Right atrium auricular region (tissue), 2 donors: ENCODE measurements around the gene AEN. TPM values are rescaled to one million over a fixed set of nuclear protein-coding genes. Genes with fewer than 3 reads are reported as not detected.

Experiments used
- DNase-seq: peaks from one replicate; pipeline ENCODE4 v3.0.0-alpha.2; 2019; ENCODE audit warnings: low spot score
- H3K27ac ChIP-seq, 2 donors: fragments of 200-600 bp; sonication (generic); 1 replicate in 1 of 2; 2 replicates in 1 of 2; pipeline ENCODE4 v1.5.1; 2016 to 2019
- H3K27me3 ChIP-seq, 2 donors: fragments of 200-600 bp; sonication (generic); one replicate each; pipeline versions ENCODE4 v1.5.1 to v1.6.0; 2017 to 2019
- H3K36me3 ChIP-seq: fragments of 200-600 bp; sonication (generic); one replicate; pipeline ENCODE4 v1.5.1; 2016
- H3K4me1 ChIP-seq, 2 donors: fragments of 200-600 bp; sonication (generic); one replicate each; pipeline versions ENCODE4 v1.5.1 to v1.6.0; 2017 to 2019
- H3K4me3 ChIP-seq, 2 donors: fragments of 200-600 bp; sonication (generic); 1 replicate in 1 of 2; 2 replicates in 1 of 2; pipeline ENCODE4 v1.5.1; 2017 to 2019; ENCODE audit warnings: mild to moderate bottlenecking in 1 of 2, moderate library complexity in 1 of 2
- H3K9me3 ChIP-seq, 2 donors: fragments of 200-600 bp; sonication (generic); one replicate each; pipeline ENCODE4 v1.5.1; 2019
- CTCF ChIP-seq, 2 donors: fragments of 200-600 bp; sonication (generic); IDR thresholded peaks; one replicate each; pipeline ENCODE4 v1.5.1; 2019; ENCODE audit warnings: antibody characterized with exemption in 2 of 2
- total RNA-seq, 2 donors: library from RNA; depleted of rRNA; stranded (reverse); fragments of >200 nt; gene quantifications; one replicate each; pipeline ENCODE4 v1.1.0, GENCODE V29; 2016

The AEN gene
- total RNA-seq, 2 donors from 2014 or later = 5.1 to 8.0 TPM

- peak overlapping the region; percentile 12 to 59 for H3K27ac ChIP-seq
- peak; percentile 56 for DNase-seq
- no peaks in the 10 kb centered on the region for H3K27me3 ChIP-seq
- no peak overlapping the region for H3K4me3 ChIP-seq
- no peak for TF ChIP-seq CTCF (IDR thresholded peaks at IDR 0.05)
- H3K36me3 ChIP-seq = no peaks in the 10 kb centered on the region
- H3K4me1 ChIP-seq = peaks cover 0 to 23% of the 10 kb centered on the region in 2 donors
- H3K9me3 ChIP-seq = no peaks in the 10 kb centered on the region
These were observed 28.8 kb downstream of the AEN start for GRCh38 chr15:88649753-88650551.

GRCh38 chr15:88650556-88650955, 29.4 kb downstream of the AEN start:
- H3K27me3 ChIP-seq = no peaks in the 10 kb centered on the region
- H3K4me1 ChIP-seq = peaks cover 0 to 23% of the 10 kb centered on the region in 2 donors
- no peak overlapping the region for H3K27ac ChIP-seq
- no peak overlapping the region for H3K4me3 ChIP-seq
- H3K36me3 ChIP-seq = no peaks in the 10 kb centered on the region
- peak; percentile 50 for DNase-seq
- H3K9me3 ChIP-seq = no peaks in the 10 kb centered on the region
- no peak for TF ChIP-seq CTCF (IDR thresholded peaks at IDR 0.05)

DNA sequence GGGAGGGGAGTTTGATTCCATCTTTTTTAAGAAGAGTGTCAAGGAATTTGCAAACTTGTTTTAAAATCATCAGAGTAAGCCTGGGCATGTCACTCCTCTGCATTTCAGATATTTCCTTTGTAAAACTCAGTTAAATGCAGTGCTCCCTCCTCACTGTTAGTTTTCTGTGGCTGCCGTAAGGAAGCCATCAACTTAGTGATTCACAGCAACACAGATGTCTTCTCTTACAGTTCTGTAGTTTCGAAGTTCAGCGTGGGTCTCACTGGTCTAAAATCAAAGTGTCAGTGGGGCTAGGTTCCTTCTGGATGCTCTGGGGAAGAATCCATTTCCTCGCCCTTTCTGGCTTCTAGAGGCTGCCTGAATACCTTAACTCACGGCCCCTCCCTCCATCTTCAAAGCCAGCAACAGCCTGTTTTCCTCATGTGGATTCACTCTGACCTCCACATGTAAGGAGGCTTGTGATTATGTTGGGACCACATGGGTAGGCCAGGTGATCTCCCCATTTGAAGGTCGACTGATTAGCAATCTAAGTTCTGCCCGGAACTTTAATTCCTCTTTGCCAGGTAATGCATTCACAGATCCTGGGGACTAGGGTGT, 30.1 kb downstream of the AEN start:
- no peaks in the 10 kb centered on the region for H3K9me3 ChIP-seq
- peaks cover 0 to 23% of the 10 kb centered on the region in 2 donors for H3K4me1 ChIP-seq
- no peak overlapping the region for H3K4me3 ChIP-seq
- H3K36me3 ChIP-seq = no peaks in the 10 kb centered on the region
- no peaks in the 10 kb centered on the region for H3K27me3 ChIP-seq
- no peak for TF ChIP-seq CTCF (IDR thresholded peaks at IDR 0.05)
- H3K27ac ChIP-seq = no peak overlapping the region
- DNase-seq = no peak

DNA sequence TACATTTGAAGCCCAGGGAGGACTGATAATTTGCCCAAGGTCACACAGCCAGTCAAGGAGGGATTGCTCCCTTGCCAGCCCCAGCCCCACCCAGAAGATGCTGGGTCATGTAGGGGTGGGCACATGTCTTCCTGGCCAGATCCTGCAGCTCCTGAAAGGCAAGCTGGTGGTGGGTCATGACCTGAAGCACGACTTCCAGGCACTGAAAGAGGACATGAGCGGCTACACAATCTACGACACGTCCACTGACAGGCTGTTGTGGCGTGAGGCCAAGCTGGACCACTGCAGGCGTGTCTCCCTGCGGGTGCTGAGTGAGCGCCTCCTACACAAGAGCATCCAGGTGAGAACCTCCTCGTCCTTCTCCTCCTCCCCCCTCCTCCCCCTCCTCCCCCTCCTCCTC, 30.8 kb downstream of the AEN start:
- Histone ChIP-seq H3K27me3 (no peaks in the 10 kb centered on the region), H3K9me3 (no peaks in the 10 kb centered on the region), H3K36me3 (no peaks in the 10 kb centered on the region), H3K4me1 (peaks cover 0 to 23% of the 10 kb centered on the region in 2 donors), H3K4me3 (no peak overlapping the region), H3K27ac (no peak overlapping the region)
- DNase-seq = peak; percentile 36
- no peak for TF ChIP-seq CTCF (IDR thresholded peaks at IDR 0.05)

DNA sequence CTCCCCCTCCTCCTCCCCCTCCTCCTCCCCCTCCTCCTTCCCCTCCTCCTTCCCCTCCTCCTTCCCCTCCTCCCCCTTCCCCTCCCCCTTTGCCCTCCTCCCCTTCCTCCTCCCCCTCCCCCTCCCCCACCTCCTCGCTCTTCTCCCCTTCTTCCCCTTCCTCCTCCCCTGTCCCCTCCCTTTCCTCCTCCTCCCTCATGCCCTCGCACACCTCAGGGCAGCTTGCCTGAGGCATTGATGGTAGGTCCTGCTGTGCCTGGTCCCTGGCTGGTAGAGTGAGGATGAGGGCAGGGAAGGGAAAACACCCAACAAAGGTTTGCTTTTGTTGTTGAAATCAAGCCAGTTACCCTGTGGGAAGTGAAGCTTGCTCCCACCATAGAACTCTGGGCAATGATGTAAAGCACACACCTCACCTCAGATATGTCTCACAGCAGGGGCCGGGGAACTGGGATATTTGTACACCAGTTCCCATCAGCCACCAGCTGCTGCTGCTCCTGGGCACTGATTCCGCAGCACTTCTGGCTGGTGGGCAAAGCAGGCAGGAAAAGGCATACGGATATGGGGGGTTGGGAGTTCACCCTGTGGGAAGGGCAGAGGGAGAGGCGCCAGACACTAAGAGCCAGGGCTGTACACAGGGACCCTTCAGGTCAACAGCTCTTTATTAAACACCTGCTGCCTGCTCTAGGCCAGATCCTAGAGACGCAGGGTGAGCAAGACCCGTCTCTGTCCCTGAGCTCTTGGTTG, 31.5 kb downstream of the AEN start:
- Histone ChIP-seq H3K36me3 (no peaks in the 10 kb centered on the region), H3K4me3 (no peak overlapping the region), H3K27ac (no peak overlapping the region), H3K4me1 (peaks cover 0 to 23% of the 10 kb centered on the region in 2 donors), H3K27me3 (no peaks in the 10 kb centered on the region), H3K9me3 (no peaks in the 10 kb centered on the region)
- no peak for DNase-seq
- TF ChIP-seq CTCF (IDR thresholded peaks at IDR 0.05) = no peak
